HUES6 (cell line): Measurements from ENCODE around the gene ZNF709.
"Not testable (repeated sequence)": the region's sequence is repeated elsewhere in the genome, so short reads cannot be mapped to it uniquely, and the experiment has no call there.

Source experiments
- H3K27ac ChIP-seq: 2 replicates; pipeline ENCODE4 v1.7.0; 2013; ENCODE audit warnings: low read depth, mild to moderate bottlenecking, low read length, inconsistent platforms
- H3K27me3 ChIP-seq: 2 replicates; pipeline ENCODE4 v1.6.1; 2013; ENCODE audit warnings: low read length; ENCODE audit not compliant: control insufficient read depth, insufficient read depth
- H3K36me3 ChIP-seq: 2 replicates; pipeline ENCODE4 v1.6.1; 2013; ENCODE audit warnings: low read length; ENCODE audit not compliant: control insufficient read depth, insufficient read depth
- H3K4me1 ChIP-seq: 2 replicates; pipeline ENCODE4 v1.6.1; 2013; ENCODE audit warnings: low read length; ENCODE audit not compliant: control insufficient read depth, insufficient read depth
- H3K4me3 ChIP-seq: 2 replicates; pipeline ENCODE4 v1.5.1; 2013; ENCODE audit warnings: low read depth, low read length
- H3K9ac ChIP-seq: one replicate; pipeline ENCODE4 v1.6.1; 2013; ENCODE audit warnings: mild to moderate bottlenecking, low read length
- H3K9me3 ChIP-seq: 2 replicates; pipeline ENCODE4 v1.6.1; 2013; ENCODE audit warnings: low read depth, low read length; ENCODE audit not compliant: control insufficient read depth, insufficient read depth

The ZNF709 gene

DNA sequence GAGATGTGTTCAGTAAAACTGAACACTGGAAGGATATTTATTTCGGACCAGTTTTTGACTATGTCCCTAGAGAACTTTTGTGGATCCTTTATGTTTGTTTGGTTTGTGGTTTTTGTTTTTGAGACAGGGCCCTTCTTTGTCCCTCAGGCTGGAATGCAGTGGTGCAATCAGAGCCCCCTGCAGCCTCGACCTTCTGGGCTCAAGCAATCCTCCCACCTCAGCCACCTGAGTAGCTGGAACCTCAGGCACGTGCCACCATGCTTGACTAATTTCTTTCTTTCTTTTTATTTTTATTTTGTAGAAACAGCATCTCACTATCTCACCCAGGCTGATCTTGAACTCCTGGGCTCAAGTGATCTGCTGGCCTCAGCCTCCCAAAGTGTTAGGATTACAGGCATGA lies 955 bp upstream of the ZNF709 start:
- Histone ChIP-seq H3K9me3 (no peaks in the 10 kb centered on the region), H3K27me3 (0 out of 2 replicates have a peak, but pooled peaks cover 4% of the 10 kb centered on the region), H3K4me1 (no peaks in the 10 kb centered on the region), H3K27ac (no peak overlapping the region), H3K9ac (no peak overlapping the region), H3K36me3 (no peaks in the 10 kb centered on the region), H3K4me3 (peak overlapping the region; percentile 82)

DNA sequence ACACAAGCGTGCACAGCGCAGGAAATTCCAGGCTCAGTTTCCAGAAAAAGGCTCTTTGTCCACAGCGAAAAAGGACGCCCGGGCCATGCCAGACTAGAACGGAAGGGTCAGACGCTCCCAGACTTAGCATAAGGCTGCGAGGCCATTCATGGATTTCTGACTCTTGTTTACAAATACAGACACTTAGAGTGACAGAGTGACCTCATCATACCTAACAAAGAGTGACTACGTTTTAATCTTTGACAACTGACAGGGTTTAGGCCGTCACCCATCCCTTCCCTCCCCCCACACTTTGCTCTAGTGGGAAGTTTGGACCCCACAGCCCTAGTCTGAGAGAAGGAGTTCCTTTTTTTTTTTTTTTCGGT lies 418 bp upstream of the ZNF709 start:
- H3K27me3 ChIP-seq: 0 out of 2 replicates have a peak, but pooled peaks cover 4% of the 10 kb centered on the region
- H3K27ac ChIP-seq: no peak overlapping the region
- no peaks in the 10 kb centered on the region for H3K4me1 ChIP-seq
- peak overlapping the region; percentile 76 for H3K9ac ChIP-seq
- H3K36me3 ChIP-seq: no peaks in the 10 kb centered on the region
- no peaks in the 10 kb centered on the region for H3K9me3 ChIP-seq
- H3K4me3 ChIP-seq: peak overlapping the region; percentile 82

DNA sequence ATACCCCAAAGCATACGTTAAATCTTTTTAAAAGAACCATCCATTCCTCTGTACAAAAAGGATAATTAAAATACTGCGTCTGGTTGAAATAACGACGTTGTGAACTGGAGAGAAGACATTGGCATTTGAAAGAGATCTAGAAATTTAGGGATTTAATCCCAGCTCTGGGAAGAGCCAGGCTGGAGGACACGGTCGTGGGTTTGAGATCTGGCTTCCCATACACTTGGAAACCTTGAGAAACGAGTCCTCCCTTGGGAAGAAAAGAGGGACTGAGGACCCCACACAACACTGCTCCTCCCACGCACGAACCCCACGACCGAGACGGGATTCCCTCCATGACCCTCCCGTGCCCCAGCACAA lies 625 bp downstream of the ZNF709 start:
- peak overlapping the region; percentile 76 for H3K9ac ChIP-seq
- H3K27ac ChIP-seq: no peak overlapping the region
- no peaks in the 10 kb centered on the region for H3K36me3 ChIP-seq
- H3K4me1 ChIP-seq: no peaks in the 10 kb centered on the region
- H3K4me3 ChIP-seq: peak overlapping the region; percentile 82
- H3K9me3 ChIP-seq: no peaks in the 10 kb centered on the region
- H3K27me3 ChIP-seq: 0 out of 2 replicates have a peak, but pooled peaks cover 4% of the 10 kb centered on the region

DNA sequence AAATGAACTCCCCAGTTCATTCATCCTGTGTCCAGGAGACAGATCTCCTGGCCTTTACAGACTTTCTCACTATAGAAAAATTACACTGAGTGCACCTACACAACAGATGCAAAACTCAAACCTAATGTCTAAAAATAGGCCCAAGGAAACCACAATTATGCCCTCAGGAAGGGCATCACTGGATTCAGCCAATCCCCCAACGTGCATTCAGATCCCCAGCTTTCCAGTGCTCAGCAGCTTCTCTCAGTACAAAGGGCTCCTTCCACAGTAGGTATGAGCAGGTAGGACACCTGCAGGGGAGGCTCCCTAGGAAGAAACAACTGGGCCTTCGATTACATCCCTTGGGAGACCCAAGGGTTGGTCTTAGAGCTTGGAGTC lies 2.1 kb downstream of the ZNF709 start:
- Histone ChIP-seq H3K27me3 (0 out of 2 replicates have a peak, but pooled peaks cover 4% of the 10 kb centered on the region), H3K9ac (no peak overlapping the region), H3K9me3 (0 out of 2 replicates have a peak, but pooled peaks cover 5% of the 10 kb centered on the region), H3K36me3 (no peaks in the 10 kb centered on the region), H3K27ac (no peak overlapping the region), H3K4me3 (no peak overlapping the region), H3K4me1 (no peaks in the 10 kb centered on the region)

DNA sequence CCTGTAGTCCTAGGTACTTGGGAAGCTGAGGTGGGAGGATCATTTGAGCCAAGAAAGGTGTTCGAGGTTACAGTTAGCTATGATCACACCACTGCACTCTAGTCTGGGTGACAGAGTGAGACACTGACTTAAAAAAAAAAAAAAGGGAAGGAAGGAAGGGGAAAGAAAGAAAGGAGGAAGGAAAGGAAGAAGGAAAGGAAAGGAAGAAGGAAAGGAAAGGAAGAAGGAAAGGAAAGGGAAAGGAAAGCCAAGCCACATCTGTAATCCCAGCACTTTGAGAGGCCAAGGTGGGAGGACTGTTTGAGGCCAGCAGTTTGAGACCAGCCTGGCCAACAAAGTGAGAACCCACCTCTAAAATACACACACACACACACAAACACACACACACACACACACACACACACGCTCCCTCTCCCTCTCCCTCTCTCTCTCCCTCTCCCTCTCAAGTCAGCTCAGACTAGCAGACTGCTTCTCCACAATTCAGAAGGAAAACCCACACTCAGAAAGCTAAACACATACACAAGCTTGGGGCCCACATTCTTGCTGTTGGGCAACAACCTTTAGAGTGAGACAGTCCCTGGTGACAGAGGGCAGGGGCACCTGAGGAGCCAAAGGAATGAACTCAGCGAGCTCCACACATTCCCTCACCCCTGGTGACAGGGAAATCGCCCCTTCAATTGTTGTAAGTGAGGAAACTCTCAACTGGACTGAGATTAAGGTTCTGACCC lies 2.7 kb downstream of the ZNF709 start:
- Histone ChIP-seq H3K4me1 (no peaks in the 10 kb centered on the region), H3K36me3 (no peaks in the 10 kb centered on the region), H3K9me3 (peaks cover 6% of the 10 kb centered on the region; the same call in 1 of the 2 replicates), H3K9ac (no peak overlapping the region), H3K27me3 (0 out of 2 replicates have a peak, but pooled peaks cover 4% of the 10 kb centered on the region), H3K27ac (no peak overlapping the region), H3K4me3 (no peak overlapping the region)

DNA sequence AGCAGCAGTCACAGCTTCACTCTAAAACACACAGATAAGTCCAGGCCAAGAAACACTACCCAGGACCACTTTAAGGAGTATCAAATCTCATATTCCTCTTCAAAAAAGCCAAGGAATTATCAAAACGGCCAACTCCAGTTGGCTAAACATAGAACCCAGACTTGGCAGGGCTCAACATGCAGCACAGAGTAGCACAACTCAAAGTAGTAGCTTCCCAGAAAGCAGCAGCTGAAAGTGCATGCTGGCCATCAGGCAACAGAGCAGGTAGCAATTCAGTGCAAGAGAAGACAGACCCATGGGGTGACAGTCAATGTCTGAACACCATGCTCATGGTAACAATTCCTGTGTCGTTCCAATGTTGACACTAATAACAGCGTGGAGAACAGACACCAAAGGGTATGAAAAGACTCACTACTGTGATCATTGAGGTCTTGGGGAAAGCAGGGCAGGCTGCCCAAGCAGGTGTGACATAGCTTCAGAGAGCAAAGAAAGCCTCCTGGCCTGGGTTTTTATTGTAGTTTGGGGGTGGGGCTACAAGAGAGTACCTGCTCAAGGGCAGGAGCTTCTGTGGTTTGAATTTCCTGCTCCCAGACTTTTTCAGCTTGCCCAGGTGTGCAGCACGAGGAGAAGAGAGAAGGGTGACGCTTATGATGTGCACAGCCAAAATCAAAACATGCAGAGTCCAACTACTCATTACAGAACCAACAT lies 6.2 kb downstream of the ZNF709 start:
- Histone ChIP-seq H3K27ac (no peak overlapping the region), H3K36me3 (no peaks in the 10 kb centered on the region), H3K4me1 (no peaks in the 10 kb centered on the region), H3K9ac (no peak overlapping the region), H3K4me3 (no peak overlapping the region), H3K9me3 (peaks cover 30% of the 10 kb centered on the region; the same call in 1 of the 2 replicates), H3K27me3 (no peaks in the 10 kb centered on the region)

DNA sequence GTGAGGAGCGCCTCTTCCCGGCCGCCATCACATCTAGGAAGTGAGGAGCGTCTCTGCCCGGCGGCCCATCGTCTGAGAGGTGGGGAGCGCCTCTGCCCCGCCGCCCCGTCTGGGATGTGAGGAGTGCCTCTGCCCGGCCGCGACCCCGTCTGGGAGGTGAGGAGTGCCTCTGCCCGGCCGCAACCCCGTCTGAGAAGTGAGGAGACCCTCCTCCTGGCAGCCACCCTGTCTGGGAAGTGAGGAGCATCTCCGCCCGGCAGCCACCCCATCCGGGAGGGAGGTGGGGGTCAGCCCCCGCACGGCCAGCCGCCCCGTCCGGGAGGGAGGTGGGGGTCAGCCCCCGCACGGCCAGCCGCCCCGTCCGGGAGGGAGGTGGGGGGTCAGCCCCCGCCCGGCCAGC lies 17.0 kb downstream of the ZNF709 start:
- not testable (repeated sequence) for H3K27ac ChIP-seq, H3K4me3 ChIP-seq, H3K27me3 ChIP-seq, H3K9ac ChIP-seq, H3K4me1 ChIP-seq
- peaks cover 63% of the 10 kb centered on the region for H3K9me3 ChIP-seq
- H3K36me3 ChIP-seq: peaks cover 14% of the 10 kb centered on the region

DNA sequence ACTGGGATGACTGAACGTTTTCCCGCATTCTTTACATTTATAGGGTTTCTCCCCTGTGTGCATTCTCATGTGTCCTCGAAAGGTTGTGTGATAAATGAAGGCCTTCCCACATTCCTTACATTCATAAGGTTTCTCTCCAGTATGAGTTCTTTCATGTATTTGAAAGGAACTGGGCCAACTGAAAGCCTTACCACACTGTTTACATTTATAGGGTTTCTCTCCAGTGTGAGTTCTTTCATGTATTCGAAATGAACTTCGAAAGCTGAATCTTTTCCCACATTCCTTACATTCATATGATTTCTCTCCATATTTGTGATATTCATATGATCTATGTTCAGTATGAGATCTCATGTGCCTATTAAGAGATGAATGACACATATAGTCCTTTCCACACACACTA lies 19.4 kb downstream of the ZNF709 start:
- no peak overlapping the region for H3K4me3 ChIP-seq
- no peak overlapping the region for H3K9ac ChIP-seq
- H3K27ac ChIP-seq: no peak overlapping the region
- no peaks in the 10 kb centered on the region for H3K4me1 ChIP-seq
- peaks cover 14% of the 10 kb centered on the region for H3K36me3 ChIP-seq
- peaks cover 62% of the 10 kb centered on the region for H3K9me3 ChIP-seq
- H3K27me3 ChIP-seq: no peaks in the 10 kb centered on the region

DNA sequence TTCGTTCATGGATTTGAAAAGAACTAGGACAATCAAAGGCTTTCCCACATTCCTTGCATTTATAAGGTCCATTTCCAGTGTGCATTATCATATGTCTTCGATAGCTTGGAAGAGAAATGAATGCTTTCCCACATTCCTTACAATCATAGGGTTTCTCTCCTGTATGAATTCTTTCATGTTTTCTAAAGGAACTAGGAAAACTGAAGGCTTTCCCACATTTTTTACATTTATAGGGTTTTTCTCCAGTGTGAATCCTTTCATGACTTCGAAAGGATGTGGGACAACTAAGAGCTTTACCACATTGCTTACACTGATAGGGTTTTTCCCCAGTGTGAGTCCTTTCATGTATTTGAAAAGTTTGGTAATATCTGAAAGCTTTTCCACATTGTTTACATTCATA lies 19.8 kb downstream of the ZNF709 start:
- Histone ChIP-seq H3K4me3 (no peak overlapping the region), H3K9me3 (peaks cover 60% of the 10 kb centered on the region), H3K27ac (no peak overlapping the region)

DNA sequence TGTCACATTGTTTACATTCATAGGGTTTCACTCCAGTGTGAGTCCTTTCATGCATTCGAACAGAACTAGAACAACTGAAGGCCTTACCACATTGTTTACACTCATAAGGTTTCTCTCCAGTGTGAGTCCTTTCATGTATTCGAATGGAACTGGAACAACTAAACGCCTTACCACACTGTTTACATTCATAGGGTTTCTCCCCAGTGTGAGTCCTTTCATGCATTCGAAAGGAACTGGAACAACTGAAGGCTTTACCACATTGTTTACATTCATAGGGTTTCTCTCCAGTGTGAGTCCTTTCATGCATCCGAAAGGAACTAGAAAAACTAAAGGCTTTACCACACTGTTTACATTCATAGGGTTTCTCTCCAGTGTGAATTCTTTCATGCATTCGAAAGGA lies 20.5 kb downstream of the ZNF709 start:
- H3K4me3 ChIP-seq, H3K4me1 ChIP-seq, H3K9ac ChIP-seq, H3K27ac ChIP-seq, H3K27me3 ChIP-seq: not testable (repeated sequence)
- Histone ChIP-seq H3K9me3 (peaks cover 64% of the 10 kb centered on the region), H3K36me3 (peaks cover 14% of the 10 kb centered on the region)

More for the DNA sequence above, 19.8 kb downstream of the ZNF709 start:
- no peaks in the 10 kb centered on the region for H3K4me1 ChIP-seq
- H3K27me3 ChIP-seq: no peaks in the 10 kb centered on the region
- peaks cover 14% of the 10 kb centered on the region for H3K36me3 ChIP-seq
- H3K9ac ChIP-seq: no peak overlapping the region

DNA sequence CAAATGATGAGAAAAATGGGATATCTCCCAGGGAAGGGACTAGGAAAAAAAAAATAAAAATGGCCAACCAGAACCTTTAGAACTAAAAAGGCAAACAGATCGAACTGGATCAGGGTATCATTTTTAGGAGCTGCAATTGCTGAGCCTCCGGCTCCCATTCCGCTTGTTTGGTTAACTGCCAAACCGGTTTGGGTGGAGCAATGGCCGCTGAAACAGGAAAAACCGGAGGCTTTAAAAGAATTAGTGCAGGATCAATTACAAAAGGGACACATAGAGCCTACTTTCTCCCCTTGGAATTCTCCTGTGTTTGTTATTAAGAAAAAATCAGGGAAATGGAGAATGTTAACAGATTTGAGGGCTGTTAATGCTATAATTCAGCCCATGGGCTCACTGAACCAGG lies 31.1 kb downstream of the ZNF709 start:
- Histone ChIP-seq H3K4me3 (no peak overlapping the region), H3K9ac (no peak overlapping the region), H3K9me3 (peaks cover 68% of the 10 kb centered on the region), H3K27me3 (no peaks in the 10 kb centered on the region), H3K36me3 (no peaks in the 10 kb centered on the region), H3K4me1 (no peaks in the 10 kb centered on the region), H3K27ac (no peak overlapping the region)
